Endothelial cell of umbilical vein (primary cell): ENCODE measurements around the gene FOXP1. TPM values are rescaled to one million over a fixed set of nuclear protein-coding genes. Genes with fewer than 3 reads are reported as not detected.

ENCODE experiments used
- BruUV-seq: library from RNA; stranded (reverse); fragments of 400-500 nt; replicated peaks from 2 replicates; lab custom pipeline; 2021; lab: Mats Ljungman, UMichigan
- CTCF ChIA-PET: fragments of 300-600, 350-600 bp; sonication (Branson Sonifier 250); formaldehyde crosslinking; loops from one replicate; lab custom pipeline; 2021; ENCODE audit warnings: antibody characterized with exemption, inconsistent platforms; lab: Charles Lee
- POLR2A ChIA-PET: fragments of 300-600, 350-600 bp; sonication (Branson Sonifier 250); formaldehyde crosslinking; loops from one replicate; lab custom pipeline; 2021; ENCODE audit warnings: antibody characterized with exemption, inconsistent platforms; lab: Charles Lee
- DNase-seq: peaks from one replicate; pipeline ENCODE4 v3.0.0-alpha.2; 2011; ENCODE audit warnings: low read depth, low spot score
- FAIRE-seq: peaks from 2 replicates; lab custom pipeline; 2011; peaks lifted over from hg19 to GRCh38; lab: Jason Lieb, UNC
- H2AFZ ChIP-seq: 2 replicates; pipeline ENCODE4 v1.6.0; 2012; ENCODE audit warnings: low read depth, low read length, control low read depth, inconsistent platforms
- H3K27ac ChIP-seq: 2 replicates; pipeline ENCODE4 v1.5.1; 2011; ENCODE audit warnings: low read depth, mild to moderate bottlenecking, control low read depth, low read length, moderate library complexity; ENCODE audit not compliant: insufficient read depth
- H3K27me3 ChIP-seq, 2 experiments: 2 replicates each; pipeline versions ENCODE4 v1.6.0 to v1.6.1; 2011; ENCODE audit warnings: low read length in 2 of 2, mixed read lengths in 1 of 2; ENCODE audit not compliant: control insufficient read depth in 2 of 2, insufficient read depth in 2 of 2
- H3K36me3 ChIP-seq, 2 experiments: 2 replicates in 1 of 2; 3 replicates in 1 of 2; pipeline ENCODE4 v1.5.1; 2011; ENCODE audit warnings: low read length in 2 of 2, mild to moderate bottlenecking in 1 of 2, moderate library complexity in 1 of 2; ENCODE audit not compliant: control insufficient read depth in 2 of 2, insufficient read depth in 2 of 2; ENCODE audit errors: extremely low read depth in 1 of 2
- H3K4me1 ChIP-seq: 3 replicates; pipeline ENCODE4 v1.5.1; 2011; ENCODE audit warnings: mild to moderate bottlenecking, low read length; ENCODE audit not compliant: control insufficient read depth, insufficient read depth; ENCODE audit errors: extremely low read depth
- H3K4me2 ChIP-seq: 2 replicates; pipeline ENCODE4 v1.6.1; 2011; ENCODE audit warnings: low read length, control low read depth, mixed read lengths; ENCODE audit not compliant: insufficient read depth
- H3K4me3 ChIP-seq, 3 experiments: fragments of 200-600 bp in 1 of 3; sonication (generic), shearing (Covaris generic) in 1 of 3; replicated peaks in 1 of 3; 2 replicates each; pipeline ENCODE4 v1.5.1; 2011 to 2016; ENCODE audit warnings: control low read depth in 3 of 3, low read length in 3 of 3, mild to moderate bottlenecking in 2 of 3, inconsistent platforms in 1 of 3, low read depth in 1 of 3, moderate library complexity in 1 of 3; ENCODE audit not compliant: insufficient read depth in 1 of 3
- H3K79me2 ChIP-seq: 2 replicates; pipeline ENCODE4 v1.6.0; 2012; ENCODE audit warnings: low read length, inconsistent platforms; ENCODE audit not compliant: control insufficient read depth, insufficient read depth
- H3K9ac ChIP-seq: replicated peaks from 2 replicates; pipeline ENCODE3; 2011; ENCODE audit warnings: low read length, control low read depth; ENCODE audit not compliant: insufficient read depth; ENCODE audit errors: extremely low read depth
- H3K9me1 ChIP-seq: replicated peaks from 3 replicates; pipeline ENCODE4 v1.6.0; 2011; ENCODE audit warnings: mild to moderate bottlenecking, low read length; ENCODE audit not compliant: control insufficient read depth, insufficient read depth; ENCODE audit errors: extremely low read depth
- H3K9me3 ChIP-seq: replicated peaks from 2 replicates; pipeline ENCODE4 v1.5.1; 2012; ENCODE audit warnings: low read length, inconsistent platforms; ENCODE audit not compliant: control insufficient read depth, insufficient read depth
- H4K20me1 ChIP-seq: replicated peaks from 2 replicates; pipeline ENCODE3; 2011; ENCODE audit warnings: mild to moderate bottlenecking, low read length; ENCODE audit not compliant: control insufficient read depth, insufficient read depth; ENCODE audit errors: extremely low read depth
- CTCF ChIP-seq, 2 donors: IDR thresholded peaks; 1 replicate in 1 of 2; 2 replicates in 1 of 2; pipeline ENCODE4 v1.5.1; 2011; ENCODE audit warnings: low read length in 2 of 2, mild to moderate bottlenecking in 2 of 2, moderate library complexity in 2 of 2, control low read depth in 1 of 2, inconsistent platforms in 1 of 2, low read depth in 1 of 2; ENCODE audit not compliant: insufficient read depth in 1 of 2; ENCODE audit errors: extremely low read depth in 1 of 2
- EZH2 ChIP-seq: IDR thresholded peaks from 2 replicates; pipeline ENCODE4 v1.6.1; 2012; ENCODE audit warnings: borderline replicate concordance, low read depth, mild to moderate bottlenecking, moderate library complexity, low read length, inconsistent platforms; ENCODE audit not compliant: severe bottlenecking
- FOS ChIP-seq: IDR thresholded peaks from 2 replicates; pipeline ENCODE4 v1.6.1; 2011; ENCODE audit warnings: mild to moderate bottlenecking, low read length, moderate library complexity, borderline replicate concordance; ENCODE audit not compliant: insufficient read depth
- GATA2 ChIP-seq: IDR thresholded peaks from 2 replicates; pipeline ENCODE4 v1.7.0; 2011; ENCODE audit warnings: low read depth, mild to moderate bottlenecking, moderate library complexity, mixed read lengths, low read length; ENCODE audit not compliant: insufficient read length, insufficient read depth
- JUN ChIP-seq: IDR thresholded peaks from 2 replicates; pipeline ENCODE4 v1.6.1; 2011; ENCODE audit warnings: borderline replicate concordance, low read depth; ENCODE audit not compliant: insufficient read length, insufficient read depth
- MAX ChIP-seq: IDR thresholded peaks from 2 replicates; pipeline ENCODE4 v1.6.1; 2011; ENCODE audit not compliant: insufficient read depth, insufficient read length
- MYC ChIP-seq: IDR thresholded peaks from one replicate; pipeline ENCODE4 v1.6.1; 2011; ENCODE audit warnings: mild to moderate bottlenecking, low read depth, low read length
- POLR2A ChIP-seq: IDR thresholded peaks from 2 replicates; pipeline ENCODE4 v1.6.1; 2012; ENCODE audit warnings: low read depth, mild to moderate bottlenecking, control low read depth, low read length
- POLR2AphosphoS5 ChIP-seq: IDR thresholded peaks from 2 replicates; pipeline ENCODE4 v1.6.1; 2012; ENCODE audit warnings: low read depth, mild to moderate bottlenecking, control low read depth, low read length, moderate library complexity; ENCODE audit not compliant: insufficient read depth
- dilution Hi-C: fragments of 300-500 bp; cut with MboI; formaldehyde crosslinking; loops from one replicate; pipeline ENCODE4 v1.15.0; 2019; ENCODE audit warnings: low sequenced_read_pairs; ENCODE audit not compliant: extremely low pct_ligation_motif_present
- intact Hi-C: fragments of 100-400 bp; cut with micrococcal nuclease; formaldehyde crosslinking; loops from one replicate; pipeline ENCODE4 v1.10.0; 2022
- polyA plus RNA-seq, 4 experiments: library from polyadenylated mRNA; depleted of rRNA in 3 of 4; stranded (reverse) in 3 of 4; unstranded in 1 of 4; fragments of >200 nt; gene quantifications; 2 replicates each; pipeline versions ENCODE4 v1.2.1 to v1.2.3, GENCODE V29; 2011 to 2012; ENCODE audit warnings: missing spikeins in 1 of 4
- total RNA-seq: library from RNA; stranded (reverse); gene quantifications from 2 replicates; pipeline ENCODE4 v1.2.3, GENCODE V29; 2021

Gene FOXP1
- total and polyA plus RNA-seq, 2 donors (not counting 3 experiments of a cell fraction or from before 2014, with no cell fraction given) = 41.0 to 107 TPM

GRCh38 chr3:71387586-71387985 lies 195.9 kb downstream of the FOXP1 start:
- H3K4me1 ChIP-seq = peaks cover 34% of the 10 kb centered on the region
- no peaks in the 10 kb centered on the region for H3K9me3 ChIP-seq
- H3K36me3 ChIP-seq = no peaks in the 10 kb centered on the region
- no peaks in the 10 kb centered on the region for H4K20me1 ChIP-seq
- no peak for TF ChIP-seq MAX
- no peak for TF ChIP-seq POLR2A
- TF ChIP-seq JUN = no peak
- TF ChIP-seq GATA2 = no peak
- no peak for TF ChIP-seq MYC
- TF ChIP-seq FOS = no peak
- no peak for TF ChIP-seq EZH2
- no peak for TF ChIP-seq POLR2AphosphoS5
- TF ChIP-seq CTCF (IDR thresholded peaks at IDR 0.05; ENCODE audit: extremely low read depth in 1 of 2, insufficient read depth in 1 of 2, low read depth in 1 of 2, low read length in 2 of 2) = no peak
- no peaks in the 10 kb centered on the region for H3K79me2 ChIP-seq
- dilution Hi-C loops = no loop called here
- H2AFZ ChIP-seq = no peak overlapping the region
- no peak overlapping the region for H3K27ac ChIP-seq
- FAIRE-seq = no peak
- H3K4me2 ChIP-seq = no peak overlapping the region
- intact Hi-C loops = no loop called here
- ChIA-PET POLR2A (no interaction called here), CTCF (interaction anchor here (0.9 to 2.9 kb wide), 3 partner anchors 8 to 28 kb away, joined by 3 to 17 read pairs (median 4); no protein-coding TSS in a partner anchor)
- H3K27me3 ChIP-seq = no peaks in the 10 kb centered on the region
- DNase-seq = no peak
- H3K9ac ChIP-seq = no peak overlapping the region
- no peaks in the 10 kb centered on the region for H3K9me1 ChIP-seq
- H3K4me3 ChIP-seq = no peak overlapping the region
- BruUV-seq = no TSS peak
